Epidermal melanocyte (primary cell): ENCODE measurements around the gene ATG2B.

Experiments used
- DNase-seq: peaks from one replicate; pipeline ENCODE4 v3.0.0; 2011; ENCODE audit warnings: low spot score; ENCODE audit not compliant: insufficient read length

The ATG2B gene

GRCh38 chr14:96362965-96363750 is at the start of gene ATG2B, which contains the start of gene GSKIP:
TSS of gene ATG2B (minus strand) at chr14:96363341. CDS start at chr14:96362976, 365 bp downstream.
TSS of gene GSKIP (plus strand) at chr14:96363526. CDS start at chr14:96382248, 18,722 bp downstream.
- peak; percentile 76 for DNase-seq

GRCh38 chr14:96410119-96410518 is 47.0 kb upstream of the ATG2B start:
- no peak for DNase-seq

- DNase-seq: no peak
These were observed 46.6 kb upstream of the ATG2B start for GRCh38 chr14:96409701-96410100.

GRCh38 chr14:96408608-96409007 is 45.5 kb upstream of the ATG2B start:
- DNase-seq: no peak

- no peak for DNase-seq
These were observed 44.9 kb upstream of the ATG2B start for GRCh38 chr14:96407935-96408570.

GRCh38 chr14:96405677-96406076 is 42.5 kb upstream of the ATG2B start:
- DNase-seq: no peak

- no peak for DNase-seq
These were observed 40.3 kb upstream of the ATG2B start for GRCh38 chr14:96403409-96403808.

- no peak for DNase-seq
These were observed 37.4 kb upstream of the ATG2B start for GRCh38 chr14:96400495-96400894.

- no peak for DNase-seq
These were observed 36.3 kb upstream of the ATG2B start for GRCh38 chr14:96399405-96399804.

GRCh38 chr14:96398921-96399320 is 35.8 kb upstream of the ATG2B start:
- no peak for DNase-seq

GRCh38 chr14:96398432-96398831 is 35.3 kb upstream of the ATG2B start:
- DNase-seq: no peak

- DNase-seq: no peak
These were observed 31.1 kb upstream of the ATG2B start for GRCh38 chr14:96394047-96394815.

GRCh38 chr14:96393071-96393691 is 30.0 kb upstream of the ATG2B start:
- no peak for DNase-seq

- peak; percentile 73 for DNase-seq
These were observed 28.4 kb upstream of the ATG2B start for GRCh38 chr14:96391293-96392118.

GRCh38 chr14:96390965-96391292 is 27.8 kb upstream of the ATG2B start:
- DNase-seq: no peak

- no peak for DNase-seq
These were observed 22.2 kb upstream of the ATG2B start for GRCh38 chr14:96385385-96385784.

GRCh38 chr14:96384740-96385139 is 21.6 kb upstream of the ATG2B start:
- no peak for DNase-seq

GRCh38 chr14:96384053-96384452 is 20.9 kb upstream of the ATG2B start:
- DNase-seq: no peak

- DNase-seq: no peak
These were observed 20.3 kb upstream of the ATG2B start for GRCh38 chr14:96383445-96383844.

- DNase-seq: no peak
These were observed 17.6 kb upstream of the ATG2B start for GRCh38 chr14:96380735-96381134.

GRCh38 chr14:96376093-96376492 is 13.0 kb upstream of the ATG2B start:
- no peak for DNase-seq
